A673 (cell line): ENCODE results near the gene C20orf144. TPM values are rescaled to one million over a fixed set of nuclear protein-coding genes. Genes with fewer than 3 reads are reported as not detected.

Experiments
- BruUV-seq: library from RNA; stranded (reverse); fragments of 400-500 nt; replicated peaks from 2 replicates; lab custom pipeline; 2021; lab: Mats Ljungman, UMichigan
- CTCF ChIA-PET: fragments of 300-600 bp; sonication (Branson Sonifier 250); formaldehyde crosslinking; loops from one replicate; lab custom pipeline; 2022; ENCODE audit warnings: antibody characterized with exemption; lab: Charles Lee
- POLR2A ChIA-PET: fragments of 300-600 bp; sonication (Branson Sonifier 250); formaldehyde crosslinking; loops from one replicate; lab custom pipeline; 2022; ENCODE audit warnings: antibody characterized with exemption; ENCODE audit not compliant: low non-redundant PET; lab: Charles Lee
- DNase-seq: peaks from one replicate; pipeline ENCODE4 v3.0.0-alpha.2; 2015; ENCODE audit warnings: low spot score
- H3K27ac ChIP-seq: fragments of 200-600 bp; sonication (generic); 2 replicates; pipeline ENCODE4 v1.5.1; 2016; ENCODE audit warnings: mixed run types, low read depth, mild to moderate bottlenecking, mixed read lengths, antibody characterized with exemption, low read length; ENCODE audit not compliant: poor library complexity, severe bottlenecking
- H3K27me3 ChIP-seq: fragments of 200-600 bp; sonication (generic); replicated peaks from 2 replicates; pipeline ENCODE4 v1.6.1; 2017; ENCODE audit warnings: mixed run types, low read depth, mild to moderate bottlenecking, mixed read lengths, antibody characterized with exemption, low read length; ENCODE audit not compliant: insufficient read depth, poor library complexity
- H3K36me3 ChIP-seq: fragments of 200-600 bp; sonication (generic); 2 replicates; pipeline ENCODE4 v1.6.1; 2016; ENCODE audit warnings: mixed run types, mild to moderate bottlenecking, mixed read lengths, antibody characterized with exemption, low read length; ENCODE audit not compliant: insufficient read depth, poor library complexity, severe bottlenecking
- H3K4me1 ChIP-seq: fragments of 200-600 bp; sonication (generic); 2 replicates; pipeline ENCODE4 v1.6.1; 2017; ENCODE audit warnings: mixed run types, mild to moderate bottlenecking, mixed read lengths, antibody characterized with exemption, low read length; ENCODE audit not compliant: insufficient read depth, poor library complexity, severe bottlenecking
- H3K4me3 ChIP-seq: fragments of 200-600 bp; sonication (generic); 2 replicates; pipeline ENCODE4 v1.5.1; 2016; ENCODE audit warnings: low read depth, mixed run types, mild to moderate bottlenecking, mixed read lengths, low read length; ENCODE audit not compliant: poor library complexity, severe bottlenecking
- H3K9me3 ChIP-seq: fragments of 200-600 bp; sonication (generic); 2 replicates; pipeline ENCODE4 v1.6.1; 2016; ENCODE audit warnings: mixed run types, low read depth, mild to moderate bottlenecking, mixed read lengths, antibody characterized with exemption, low read length; ENCODE audit not compliant: poor library complexity, severe bottlenecking
- CTCF ChIP-seq: fragments of 300-800, 200-600 bp; sonication (generic); conservative IDR thresholded peaks from 2 replicates; pipeline ENCODE4 v1.5.1; 2017; ENCODE audit warnings: low read depth, mild to moderate bottlenecking, antibody characterized with exemption, low read length, moderate library complexity, mixed read lengths
- EZH2 ChIP-seq: fragments of 200-600 bp; sonication (generic); IDR thresholded peaks from 2 replicates; pipeline ENCODE4 v1.6.1; 2017; ENCODE audit warnings: borderline replicate concordance, low read depth, mild to moderate bottlenecking, mixed read lengths, antibody characterized with exemption, low read length; ENCODE audit not compliant: poor library complexity, severe bottlenecking
- intact Hi-C: fragments of 100-400 bp; cut with micrococcal nuclease; formaldehyde crosslinking; loops from one replicate; pipeline ENCODE4 v1.10.0; 2022; ENCODE audit not compliant: unreplicated experiment
- total RNA-seq: library from RNA; stranded (reverse); gene quantifications from 2 replicates; pipeline ENCODE4 v1.2.3, GENCODE V29; 2021

The C20orf144 gene
- total RNA-seq, 1 experiment from 2014 or later = 0.13 TPM

- H3K36me3 ChIP-seq = peaks cover 6% of the 10 kb centered on the region
- intact Hi-C loops = no loop called here
- no peaks in the 10 kb centered on the region for H3K9me3 ChIP-seq
- BruUV-seq = no TSS peak
- no peak for TF ChIP-seq CTCF
- TF ChIP-seq EZH2 = no peak
- H3K27ac ChIP-seq = no peak overlapping the region
- POLR2A ChIA-PET = no interaction called here
- no peak for DNase-seq
- no peaks in the 10 kb centered on the region for H3K27me3 ChIP-seq
- H3K4me3 ChIP-seq = no peak overlapping the region
- CTCF ChIA-PET = no interaction called here
- H3K4me1 ChIP-seq = no peaks in the 10 kb centered on the region
Observed at GRCh38 chr20:33635341-33635740, 26.8 kb upstream of the C20orf144 start.

- CTCF ChIA-PET = interaction anchor here (0.5 kb wide), 1 partner anchor 16 kb away, joined by 4 read pairs; no protein-coding TSS in a partner anchor
- Histone ChIP-seq H3K4me1 (no peaks in the 10 kb centered on the region), H3K27me3 (no peaks in the 10 kb centered on the region), H3K27ac (no peak overlapping the region), H3K4me3 (no peak overlapping the region), H3K9me3 (no peaks in the 10 kb centered on the region), H3K36me3 (peaks cover 8% of the 10 kb centered on the region)
- TF ChIP-seq CTCF (no peak), EZH2 (no peak)
- BruUV-seq = no TSS peak
- DNase-seq = no peak
- intact Hi-C loops = no loop called here
- POLR2A ChIA-PET = no interaction called here
Observed at GRCh38 chr20:33636776-33637175, 25.4 kb upstream of the C20orf144 start.

GRCh38 chr20:33640287-33640686, 21.8 kb upstream of the C20orf144 start:
- CTCF ChIA-PET = no interaction called here
- no peaks in the 10 kb centered on the region for H3K4me1 ChIP-seq
- H3K27me3 ChIP-seq = no peaks in the 10 kb centered on the region
- no peak for DNase-seq
- H3K36me3 ChIP-seq = peaks cover 4% of the 10 kb centered on the region
- POLR2A ChIA-PET = no interaction called here
- BruUV-seq = no TSS peak
- H3K4me3 ChIP-seq = no peak overlapping the region
- TF ChIP-seq EZH2 = no peak
- no peak for TF ChIP-seq CTCF
- no peaks in the 10 kb centered on the region for H3K9me3 ChIP-seq
- intact Hi-C loops = no loop called here
- no peak overlapping the region for H3K27ac ChIP-seq
